Measurements from ENCODE around the gene PLA2G2D. TPM values are rescaled to one million over a fixed set of nuclear protein-coding genes. Genes with fewer than 3 reads are reported as not detected.

Gene PLA2G2D
- total RNA-seq = not detected

- Histone ChIP-seq H3K27ac (no peak within 1 kb of the TSS), H3K4me1 (no peaks in the 10 kb centered on the region), H3K36me3 (replicated peaks in 1 of 2; ENCODE audit: insufficient read depth in 1 of 2, low read depth in 2 of 2) (no peaks in the 10 kb centered on the region), H3K9me3 (no peaks in the 10 kb centered on the region), H3K4me3 (no peak within 1 kb of the TSS), H3K27me3 (no peaks in the 10 kb centered on the region)
- no peak for ATAC-seq
- intact Hi-C loops (cut with DNase I) = no loop called here
- TF ChIP-seq CTCF (IDR thresholded peaks at IDR 0.05) (no peak), POLR2A (IDR thresholded peaks at IDR 0.05) (no peak)
- DNase-seq = no peak
- 74 to 95% methylated on average over 2 of the region's 2 CpGs for WGBS, 2 donors
Observed at GRCh38 chr1:20119347-20119746, at the start of gene PLA2G2D. Gene PLA2G2D (minus strand): TSS chr1:20119536. CDS start chr1:20119498, 38 bp downstream.

GRCh38 chr1:20168564-20169491 lies 49.5 kb upstream of the PLA2G2D start:
- H3K27me3 ChIP-seq = no peaks in the 10 kb centered on the region
- H3K4me1 ChIP-seq = no peaks in the 10 kb centered on the region
- WGBS, 2 donors = 68 to 75% methylated on average over 9 of the region's 9 CpGs
- DNase-seq (no peak), ATAC-seq (no peak)
- no peaks in the 10 kb centered on the region for H3K36me3 ChIP-seq (replicated peaks in 1 of 2; ENCODE audit: insufficient read depth in 1 of 2, low read depth in 2 of 2)
- intact Hi-C loops (cut with DNase I) = no loop called here
- peaks cover 0 to 4% (median 0%) of the 10 kb centered on the region in 3 donors for H3K9me3 ChIP-seq
- no peak for TF ChIP-seq POLR2A (IDR thresholded peaks at IDR 0.05)
- TF ChIP-seq CTCF (IDR thresholded peaks at IDR 0.05) = no peak
- no peak overlapping the region for H3K27ac ChIP-seq
- H3K4me3 ChIP-seq = no peak overlapping the region

- intact Hi-C loops (cut with DNase I) = no loop called here
- 74 to 75% methylated on average over 8 of the region's 8 CpGs for WGBS, 2 donors
- no peaks in the 10 kb centered on the region for H3K4me1 ChIP-seq
- DNase-seq = no peak
- no peak for ATAC-seq
- no peak overlapping the region for H3K27ac ChIP-seq
- no peak for TF ChIP-seq CTCF (IDR thresholded peaks at IDR 0.05)
- no peak for TF ChIP-seq POLR2A (IDR thresholded peaks at IDR 0.05)
- H3K36me3 ChIP-seq (replicated peaks in 1 of 2; ENCODE audit: insufficient read depth in 1 of 2, low read depth in 2 of 2) = no peaks in the 10 kb centered on the region
- no peak overlapping the region for H3K4me3 ChIP-seq
- H3K27me3 ChIP-seq = no peaks in the 10 kb centered on the region
- peaks cover 0 to 16% (median 0%) of the 10 kb centered on the region in 3 donors for H3K9me3 ChIP-seq
Observed at GRCh38 chr1:20167126-20167525, 47.8 kb upstream of the PLA2G2D start.

GRCh38 chr1:20166051-20166450 lies 46.7 kb upstream of the PLA2G2D start:
- TF ChIP-seq POLR2A (IDR thresholded peaks at IDR 0.05) = no peak
- TF ChIP-seq CTCF (IDR thresholded peaks at IDR 0.05) = no peak
- Histone ChIP-seq H3K4me3 (no peak overlapping the region), H3K4me1 (no peaks in the 10 kb centered on the region), H3K27me3 (no peaks in the 10 kb centered on the region), H3K9me3 (peaks cover 0 to 24% (median 0%) of the 10 kb centered on the region in 3 donors), H3K27ac (no peak overlapping the region), H3K36me3 (replicated peaks in 1 of 2; ENCODE audit: insufficient read depth in 1 of 2, low read depth in 2 of 2) (no peaks in the 10 kb centered on the region)
- intact Hi-C loops (cut with DNase I) = no loop called here
- 49 to 62% methylated on average over 12 to 17 of the region's 17 CpGs for WGBS, 2 donors
- DNase-seq (no peak), ATAC-seq (no peak)

Measured in body of pancreas (tissue), 4 donors.